ENCODE results near the gene STAC.

Gene STAC

GRCh38 chr3:36380221-36381031, at the start of gene STAC:
Gene STAC, plus strand, starts transcription at chr3:36380504. Its CDS starts 140 bp downstream, at chr3:36380644.
- peak; percentile 16 for DNase-seq (ENCODE audit: low read depth)

- DNase-seq (ENCODE audit: low read depth): no peak
Measured at GRCh38 chr3:36332139-36332538, 48.2 kb upstream of the STAC start.

DNA sequence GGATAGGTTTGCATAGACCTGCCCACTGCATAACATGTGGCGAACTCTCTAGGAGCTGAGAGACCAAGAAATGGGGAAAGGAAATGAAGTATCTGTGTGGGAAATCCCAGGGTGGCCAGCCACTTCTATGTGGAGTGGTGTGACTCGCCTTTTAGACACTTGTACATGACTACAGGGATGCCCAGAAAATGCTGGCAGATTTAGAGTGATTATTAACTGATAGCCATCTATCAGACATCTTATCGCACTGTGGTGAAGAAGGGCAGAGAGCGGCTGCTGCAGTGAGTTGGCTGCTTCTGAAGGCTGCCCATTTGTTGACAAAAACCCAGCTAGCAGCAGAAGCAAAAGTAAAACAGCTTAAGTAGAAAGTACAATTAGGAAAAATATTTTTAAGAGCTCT, 18.1 kb upstream of the STAC start:
- DNase-seq (ENCODE audit: low read depth): no peak

DNA sequence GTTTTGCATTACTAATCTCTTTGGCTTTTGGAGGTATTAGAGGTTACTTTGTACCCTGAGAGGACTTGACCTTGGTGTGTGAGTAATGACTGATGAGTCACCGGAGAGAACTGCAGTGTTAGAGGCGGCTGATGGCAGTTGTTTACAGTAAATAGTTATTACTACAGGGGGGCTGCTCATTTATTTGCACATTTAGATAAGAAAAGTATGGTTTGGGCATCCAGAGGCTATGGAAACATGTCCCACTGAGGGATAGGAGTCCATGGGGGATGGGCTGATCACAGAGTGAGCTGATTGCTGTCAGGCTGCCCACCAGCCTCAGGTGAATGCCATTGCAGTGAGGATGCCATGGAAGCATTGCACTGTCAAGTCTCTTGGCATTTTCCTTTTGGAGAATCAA, 17.3 kb upstream of the STAC start:
- DNase-seq (ENCODE audit: low read depth): peak; percentile 15

DNA sequence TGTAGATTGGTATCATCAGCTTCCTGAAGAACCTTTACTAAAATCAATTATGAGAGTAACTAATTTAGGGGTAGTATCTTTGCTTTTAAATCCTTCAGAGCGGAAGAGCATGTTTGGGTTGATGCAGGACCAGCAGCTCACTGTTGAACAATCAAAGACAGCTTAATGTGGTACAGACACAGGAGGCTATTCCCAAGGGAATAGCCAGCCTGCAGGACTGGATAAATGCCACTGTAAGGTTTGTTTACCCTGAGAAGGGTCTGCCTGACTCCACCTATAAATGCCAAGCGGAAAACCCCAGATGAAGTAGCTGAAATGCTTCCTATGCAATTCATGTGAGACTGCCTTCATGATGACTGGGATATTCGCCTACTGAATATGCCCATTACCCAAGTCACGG, 16.0 kb upstream of the STAC start:
- no peak for DNase-seq (ENCODE audit: low read depth)

GRCh38 chr3:36365829-36366228, 14.5 kb upstream of the STAC start:
- no peak for DNase-seq (ENCODE audit: low read depth)

DNA sequence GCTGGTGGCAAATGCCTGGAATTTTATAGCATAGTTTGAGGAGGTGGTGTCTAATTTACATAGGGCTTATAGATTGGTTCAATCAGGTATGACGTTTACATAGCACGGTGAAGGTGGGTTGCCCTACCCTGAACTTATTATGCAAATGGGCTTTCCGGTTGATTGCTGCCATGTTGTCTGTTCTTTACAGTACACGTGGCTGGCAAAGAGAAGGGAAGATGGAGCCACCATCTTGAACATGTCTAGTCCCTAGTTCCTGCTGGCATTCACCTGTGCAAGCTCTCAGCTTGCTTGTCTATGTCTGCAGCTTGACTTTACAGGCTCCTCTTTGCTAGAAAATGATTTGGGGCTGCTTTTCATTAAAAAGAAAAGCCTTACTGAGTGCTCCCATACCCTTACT, 14.0 kb upstream of the STAC start:
- no peak for DNase-seq (ENCODE audit: low read depth)

- no peak for DNase-seq (ENCODE audit: low read depth)
Measured at GRCh38 chr3:36367912-36368573, 12.3 kb upstream of the STAC start.

DNA sequence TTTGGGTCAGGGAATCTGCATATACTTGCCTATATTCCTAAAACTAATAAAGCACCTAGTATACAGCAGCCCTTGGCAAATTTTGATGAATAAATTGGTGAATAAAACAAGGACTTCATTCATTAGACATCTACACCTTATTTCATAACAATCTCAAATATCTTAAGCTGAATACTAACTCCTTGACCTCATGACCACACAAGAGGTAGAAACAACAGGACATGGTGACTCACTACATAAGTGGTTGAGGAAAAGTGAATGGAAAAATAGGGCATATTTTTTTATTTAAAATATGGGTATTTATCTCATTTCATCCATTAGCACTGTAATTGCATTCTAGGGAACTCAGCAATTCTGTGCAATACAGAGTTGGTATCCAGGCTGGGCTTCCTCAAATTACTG, 7.8 kb upstream of the STAC start:
- DNase-seq (ENCODE audit: low read depth): peak; percentile 9

DNA sequence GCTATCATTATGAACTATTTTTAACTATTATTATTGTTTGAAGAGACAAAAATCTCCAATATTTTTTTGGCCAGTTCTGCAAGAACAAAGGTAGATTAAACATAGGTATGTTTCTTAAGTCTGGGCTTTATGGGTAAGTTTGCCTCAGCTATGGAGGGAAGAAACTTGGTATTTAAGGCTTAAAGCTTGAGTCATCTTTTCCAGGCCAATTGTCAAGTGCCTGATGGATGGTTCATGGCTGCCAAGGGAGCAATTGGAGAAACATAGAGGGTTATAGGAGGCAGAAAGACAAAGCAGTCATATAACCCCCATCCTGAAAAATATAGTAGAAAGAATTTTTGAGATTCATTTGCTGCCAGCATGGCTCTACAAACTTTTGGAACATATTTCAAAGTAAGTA, 7.2 kb upstream of the STAC start:
- DNase-seq (ENCODE audit: low read depth): peak; percentile 68

- DNase-seq (ENCODE audit: low read depth): no peak
Measured at GRCh38 chr3:36373666-36374065, 6.6 kb upstream of the STAC start.

GRCh38 chr3:36379872-36380220, 458 bp upstream of the STAC start:
- DNase-seq (ENCODE audit: low read depth): no peak

- peak; percentile 16 for DNase-seq (ENCODE audit: low read depth)
Measured at GRCh38 chr3:36381311-36381956, 1.1 kb downstream of the STAC start.

GRCh38 chr3:36393563-36393962, 13.3 kb downstream of the STAC start:
- peak; percentile 34 for DNase-seq (ENCODE audit: low read depth)

DNA sequence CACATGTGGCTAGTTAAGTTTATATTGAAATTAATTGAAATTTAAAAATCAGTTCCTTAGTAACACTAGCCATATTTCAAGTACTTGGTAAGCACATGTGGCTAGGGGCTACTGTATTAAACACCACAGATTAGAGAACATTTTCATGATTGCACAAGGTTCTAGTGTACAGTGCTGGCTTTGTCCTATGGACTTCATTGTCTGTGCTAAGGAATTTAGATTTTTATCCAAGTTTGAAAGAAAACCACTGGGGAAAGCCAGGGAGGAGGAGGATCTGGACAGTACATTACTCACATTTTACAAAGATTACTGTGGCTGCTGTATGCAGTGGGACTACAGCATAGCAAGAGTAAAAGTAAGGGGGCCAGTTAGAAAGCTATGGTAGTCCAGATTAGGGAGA, 13.9 kb downstream of the STAC start:
- peak; percentile 68 for DNase-seq (ENCODE audit: low read depth)

GRCh38 chr3:36397841-36398240, 17.5 kb downstream of the STAC start:
- DNase-seq (ENCODE audit: low read depth): peak; percentile 35

GRCh38 chr3:36399933-36400332, 19.6 kb downstream of the STAC start:
- no peak for DNase-seq (ENCODE audit: low read depth)

GRCh38 chr3:36401056-36401455, 20.8 kb downstream of the STAC start:
- DNase-seq (ENCODE audit: low read depth): no peak

GRCh38 chr3:36403661-36404060, 23.4 kb downstream of the STAC start:
- DNase-seq (ENCODE audit: low read depth): no peak

DNA sequence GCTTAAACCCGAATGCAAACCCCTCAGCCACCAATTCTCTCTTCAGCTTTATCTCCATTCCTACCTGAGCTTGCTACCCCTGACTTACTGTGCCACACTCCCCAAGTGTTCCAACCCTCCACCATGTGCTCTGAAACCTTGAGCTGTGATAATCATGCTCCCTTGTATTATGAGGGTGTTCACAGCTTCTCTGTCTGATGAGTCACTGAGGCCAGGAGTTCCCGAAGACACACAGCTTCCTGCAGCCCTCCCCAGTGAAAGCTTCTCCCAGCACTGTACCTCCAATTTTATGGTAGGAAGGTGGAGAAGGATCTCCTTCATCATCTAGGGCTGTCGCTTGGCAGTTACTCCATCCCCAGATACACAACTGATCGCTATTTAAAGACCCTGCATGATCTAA, 24.9 kb downstream of the STAC start:
- no peak for DNase-seq (ENCODE audit: low read depth)

DNA sequence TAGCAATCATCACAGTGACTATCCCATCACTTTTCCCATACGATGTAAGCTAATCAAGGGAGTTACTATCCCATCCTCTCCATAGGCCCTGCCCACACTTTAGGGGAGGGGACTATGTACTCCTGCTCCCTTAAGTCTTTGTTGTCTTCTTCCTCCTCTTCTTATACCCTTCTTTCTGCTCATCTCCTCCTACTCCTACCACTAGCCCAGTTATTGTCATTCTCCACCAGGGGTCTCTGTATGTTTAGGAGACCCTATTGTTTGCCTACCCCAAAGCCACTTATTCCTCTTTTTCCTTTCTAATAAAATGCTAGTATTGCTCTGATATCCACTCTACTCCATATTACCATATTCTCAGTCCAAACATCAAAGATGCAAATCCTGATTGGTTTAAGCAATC, 27.8 kb downstream of the STAC start:
- DNase-seq (ENCODE audit: low read depth): no peak

GRCh38 chr3:36409862-36410261, 29.6 kb downstream of the STAC start:
- no peak for DNase-seq (ENCODE audit: low read depth)

DNA sequence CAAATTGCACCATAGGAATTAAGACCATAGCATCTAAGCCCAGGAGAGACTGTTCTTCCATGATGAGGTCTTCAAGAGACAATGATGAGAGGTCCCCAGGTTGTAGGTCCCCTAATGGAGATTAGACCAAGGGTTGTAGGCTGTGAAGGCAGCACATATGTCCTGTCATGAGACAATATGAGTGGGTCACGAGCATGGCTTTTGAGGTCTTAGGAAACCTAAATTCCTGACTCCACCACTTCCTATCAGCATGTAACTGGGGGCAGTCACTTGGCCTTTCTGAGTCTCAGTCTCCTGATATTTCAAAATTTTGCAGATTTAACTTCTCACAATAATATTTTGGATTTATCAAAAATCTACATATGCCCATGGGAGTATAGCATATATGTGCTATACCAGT, 31.3 kb downstream of the STAC start:
- DNase-seq (ENCODE audit: low read depth): no peak
